ENCODE data around the gene TXLNA. TPM values are rescaled to one million over a fixed set of nuclear protein-coding genes. Genes with fewer than 3 reads are reported as not detected.

The TXLNA gene
- total RNA-seq, 2 experiments from 2014 or later, result 47.3 to 47.5 TPM

DNA sequence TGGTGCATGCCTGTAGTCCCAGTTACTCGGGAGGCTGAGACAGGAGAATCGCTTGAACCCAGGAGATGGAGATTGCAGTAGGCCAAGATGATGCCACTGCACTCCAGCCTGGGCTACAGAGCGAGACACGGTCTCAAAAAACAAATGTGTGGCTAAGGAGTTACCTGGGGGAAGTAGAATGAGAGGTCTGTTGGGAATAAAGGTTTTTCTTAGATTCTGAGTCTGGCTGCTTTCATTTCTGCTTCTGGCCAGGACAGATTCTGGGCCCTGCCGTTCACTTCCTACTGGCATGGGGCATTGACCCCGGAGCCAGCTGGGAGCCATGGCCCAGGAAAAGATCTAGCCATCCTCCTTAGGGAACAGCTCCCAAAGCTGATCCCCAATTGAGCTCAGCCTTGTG, 29.0 kb downstream of the TXLNA start:
- ChIA-PET POLR2A (no interaction called here), CTCF (ENCODE audit: unreplicated experiment) (no interaction called here)
- no peak overlapping the region for H2AFZ ChIP-seq (ENCODE audit: low read length)
- no peak overlapping the region for H3K4me3 ChIP-seq (ENCODE audit: low read depth, low read length, poor library complexity, severe bottlenecking)
- peak overlapping the region; percentile 32; the same call in 1 of the 2 replicates for H3K4me2 ChIP-seq (ENCODE audit: low read length)
- intact Hi-C loops (cut with micrococcal nuclease; ENCODE audit: unreplicated experiment), result no loop called here
- H3K9me3 ChIP-seq (ENCODE audit: low read length), result no peaks in the 10 kb centered on the region
- no peak overlapping the region for H3K27ac ChIP-seq (ENCODE audit: low read depth, low read length, poor library complexity, severe bottlenecking)
- DNase-seq (ENCODE audit: low spot score), result no peak
- H3K4me1 ChIP-seq (ENCODE audit: insufficient read depth, low read length, poor library complexity, severe bottlenecking), result peaks cover 24% of the 10 kb centered on the region
- no peak for TF ChIP-seq EZH2phosphoT487 (IDR thresholded peaks at IDR 0.05; ENCODE audit: borderline replicate concordance, low read depth, low read length)
- TF ChIP-seq, protein P1, sequence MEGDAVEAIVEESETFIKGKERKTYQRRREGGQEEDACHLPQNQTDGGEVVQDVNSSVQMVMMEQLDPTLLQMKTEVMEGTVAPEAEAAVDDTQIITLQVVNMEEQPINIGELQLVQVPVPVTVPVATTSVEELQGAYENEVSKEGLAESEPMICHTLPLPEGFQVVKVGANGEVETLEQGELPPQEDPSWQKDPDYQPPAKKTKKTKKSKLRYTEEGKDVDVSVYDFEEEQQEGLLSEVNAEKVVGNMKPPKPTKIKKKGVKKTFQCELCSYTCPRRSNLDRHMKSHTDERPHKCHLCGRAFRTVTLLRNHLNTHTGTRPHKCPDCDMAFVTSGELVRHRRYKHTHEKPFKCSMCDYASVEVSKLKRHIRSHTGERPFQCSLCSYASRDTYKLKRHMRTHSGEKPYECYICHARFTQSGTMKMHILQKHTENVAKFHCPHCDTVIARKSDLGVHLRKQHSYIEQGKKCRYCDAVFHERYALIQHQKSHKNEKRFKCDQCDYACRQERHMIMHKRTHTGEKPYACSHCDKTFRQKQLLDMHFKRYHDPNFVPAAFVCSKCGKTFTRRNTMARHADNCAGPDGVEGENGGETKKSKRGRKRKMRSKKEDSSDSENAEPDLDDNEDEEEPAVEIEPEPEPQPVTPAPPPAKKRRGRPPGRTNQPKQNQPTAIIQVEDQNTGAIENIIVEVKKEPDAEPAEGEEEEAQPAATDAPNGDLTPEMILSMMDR (conservative IDR thresholded peaks at IDR 0.05; ENCODE audit: low read length), result no peak
- H3K36me3 ChIP-seq (ENCODE audit: insufficient read depth, low read length), result peaks cover 16% of the 10 kb centered on the region
- BruUV-seq (replicated peaks), result TSS peak; percentile 13
- no peaks in the 10 kb centered on the region for H3K9me2 ChIP-seq (ENCODE audit: insufficient read depth, low read length)
- H3K79me2 ChIP-seq (ENCODE audit: insufficient read depth, low read depth, low read length), result no peaks in the 10 kb centered on the region
- H4K20me1 ChIP-seq (ENCODE audit: insufficient read depth, low read length), result no peaks in the 10 kb centered on the region

DNA sequence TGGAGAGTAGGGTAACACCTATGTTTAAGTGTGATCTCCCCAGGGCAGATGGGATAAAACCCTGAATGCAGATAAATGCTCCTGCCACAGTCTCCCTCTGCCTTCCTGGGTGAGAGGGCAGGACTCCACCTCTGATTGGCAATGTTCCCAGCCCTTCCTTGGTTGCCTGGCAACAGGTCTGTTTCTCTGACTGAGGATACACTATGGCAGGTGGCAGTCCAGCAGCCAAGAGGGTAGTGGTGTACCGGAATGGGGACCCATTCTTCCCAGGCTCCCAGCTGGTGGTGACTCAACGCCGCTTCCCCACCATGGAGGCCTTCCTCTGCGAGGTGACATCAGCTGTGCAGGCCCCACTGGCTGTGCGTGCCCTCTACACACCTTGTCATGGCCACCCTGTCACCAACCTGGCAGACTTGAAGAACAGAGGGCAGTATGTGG, 29.4 kb downstream of the TXLNA start, which contains the start of gene DCDC2B:
Gene DCDC2B, plus strand, starts transcription at position 199 of the 438 bp plus-strand sequence. Its CDS starts 5 bp downstream, at position 204.
- Histone ChIP-seq H3K4me1 (ENCODE audit: insufficient read depth, low read length, poor library complexity, severe bottlenecking) (peaks cover 24% of the 10 kb centered on the region), H3K79me2 (ENCODE audit: insufficient read depth, low read depth, low read length) (no peaks in the 10 kb centered on the region), H3K4me3 (ENCODE audit: low read depth, low read length, poor library complexity, severe bottlenecking) (no peak within 1 kb of the TSS), H3K4me2 (ENCODE audit: low read length) (peak within 1 kb of the TSS; percentile 32), H3K9me3 (ENCODE audit: low read length) (no peaks in the 10 kb centered on the region), H3K27ac (ENCODE audit: low read depth, low read length, poor library complexity, severe bottlenecking) (no peak within 1 kb of the TSS), H4K20me1 (ENCODE audit: insufficient read depth, low read length) (no peaks in the 10 kb centered on the region), H2AFZ (ENCODE audit: low read length) (no peak within 1 kb of the TSS), H3K36me3 (ENCODE audit: insufficient read depth, low read length) (peaks cover 16% of the 10 kb centered on the region), H3K9me2 (ENCODE audit: insufficient read depth, low read length) (no peaks in the 10 kb centered on the region)
- no TSS peak for BruUV-seq (replicated peaks)
- CTCF ChIA-PET (ENCODE audit: unreplicated experiment), result interaction anchor here (0.6 kb wide), 1 partner anchor 42 kb away, joined by 3 read pairs; the partner anchor contains the start of gene LCK
- TF ChIP-seq, protein P1 (conservative IDR thresholded peaks at IDR 0.05; ENCODE audit: low read length), result no peak
- no peak for TF ChIP-seq EZH2phosphoT487 (IDR thresholded peaks at IDR 0.05; ENCODE audit: borderline replicate concordance, low read depth, low read length)
- no peak for DNase-seq (ENCODE audit: low spot score)
- POLR2A ChIA-PET, result no interaction called here
- intact Hi-C loops (cut with micrococcal nuclease; ENCODE audit: unreplicated experiment), result no loop called here

Data from OCI-LY7 (cell line).